ENCODE results near the gene IL4.

DNA sequence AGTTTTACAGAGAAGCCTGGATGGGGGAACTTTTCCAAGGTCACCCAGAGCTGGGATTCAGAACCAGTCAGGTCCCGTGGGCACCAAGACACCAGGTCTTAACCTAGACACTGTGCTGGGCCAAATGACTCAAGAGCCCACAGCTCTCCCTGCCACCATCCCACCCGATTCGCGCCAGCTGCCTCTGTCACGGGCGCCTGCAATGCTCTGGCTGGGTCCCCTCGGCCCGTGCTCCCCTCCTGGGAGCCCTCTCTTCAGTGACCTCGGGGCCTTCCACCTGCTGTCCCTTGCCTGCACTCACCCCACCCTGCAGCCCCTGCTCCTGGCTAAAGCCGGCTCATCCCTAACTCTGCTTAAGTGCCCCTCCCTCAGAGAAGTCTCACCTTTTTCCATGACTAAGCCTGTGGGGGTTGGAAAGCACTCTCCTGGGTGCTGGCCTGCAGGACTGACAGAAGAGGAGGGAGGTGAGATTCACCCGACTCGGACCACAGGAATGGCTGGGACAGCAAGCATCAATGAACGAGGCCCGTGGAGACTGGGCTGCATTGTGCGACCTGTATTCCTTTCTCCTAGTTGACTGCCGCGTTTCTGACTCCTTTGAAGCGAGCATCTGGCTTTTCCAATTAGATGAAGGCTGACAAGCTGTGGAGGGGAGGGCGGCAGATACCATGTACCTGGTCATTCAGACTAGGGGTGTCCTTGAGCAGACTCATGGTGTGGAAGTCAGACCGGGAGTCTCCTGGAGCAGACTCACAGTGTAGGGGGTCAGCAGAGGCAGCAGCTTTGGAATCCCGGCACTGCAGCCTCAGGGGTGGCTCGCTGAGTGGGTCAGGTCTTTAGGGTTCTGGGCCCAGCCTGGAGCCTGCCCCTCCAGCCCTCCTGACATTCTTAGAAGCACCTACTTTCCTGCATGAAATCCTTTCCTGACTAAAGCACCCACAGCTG, 5.8 kb upstream of the IL4 start:
- TF ChIP-seq, protein P1, sequence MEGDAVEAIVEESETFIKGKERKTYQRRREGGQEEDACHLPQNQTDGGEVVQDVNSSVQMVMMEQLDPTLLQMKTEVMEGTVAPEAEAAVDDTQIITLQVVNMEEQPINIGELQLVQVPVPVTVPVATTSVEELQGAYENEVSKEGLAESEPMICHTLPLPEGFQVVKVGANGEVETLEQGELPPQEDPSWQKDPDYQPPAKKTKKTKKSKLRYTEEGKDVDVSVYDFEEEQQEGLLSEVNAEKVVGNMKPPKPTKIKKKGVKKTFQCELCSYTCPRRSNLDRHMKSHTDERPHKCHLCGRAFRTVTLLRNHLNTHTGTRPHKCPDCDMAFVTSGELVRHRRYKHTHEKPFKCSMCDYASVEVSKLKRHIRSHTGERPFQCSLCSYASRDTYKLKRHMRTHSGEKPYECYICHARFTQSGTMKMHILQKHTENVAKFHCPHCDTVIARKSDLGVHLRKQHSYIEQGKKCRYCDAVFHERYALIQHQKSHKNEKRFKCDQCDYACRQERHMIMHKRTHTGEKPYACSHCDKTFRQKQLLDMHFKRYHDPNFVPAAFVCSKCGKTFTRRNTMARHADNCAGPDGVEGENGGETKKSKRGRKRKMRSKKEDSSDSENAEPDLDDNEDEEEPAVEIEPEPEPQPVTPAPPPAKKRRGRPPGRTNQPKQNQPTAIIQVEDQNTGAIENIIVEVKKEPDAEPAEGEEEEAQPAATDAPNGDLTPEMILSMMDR (IDR thresholded peaks at IDR 0.05) = no peak
- TF ChIP-seq POLR2A (IDR thresholded peaks at IDR 0.05) = no peak
